GM21529 (cell line): ENCODE measurements around the gene PRAMEF18.
"Not testable (repeated sequence)": the region's sequence is repeated elsewhere in the genome, so short reads cannot be mapped to it uniquely, and the experiment has no call there.

ENCODE experiments used
- ATAC-seq: cut with Tn5 transposase; IDR thresholded peaks from one replicate; pipeline ENCODE4 v1.9.1; 2021; ENCODE audit not compliant: unreplicated experiment

Gene PRAMEF18

DNA sequence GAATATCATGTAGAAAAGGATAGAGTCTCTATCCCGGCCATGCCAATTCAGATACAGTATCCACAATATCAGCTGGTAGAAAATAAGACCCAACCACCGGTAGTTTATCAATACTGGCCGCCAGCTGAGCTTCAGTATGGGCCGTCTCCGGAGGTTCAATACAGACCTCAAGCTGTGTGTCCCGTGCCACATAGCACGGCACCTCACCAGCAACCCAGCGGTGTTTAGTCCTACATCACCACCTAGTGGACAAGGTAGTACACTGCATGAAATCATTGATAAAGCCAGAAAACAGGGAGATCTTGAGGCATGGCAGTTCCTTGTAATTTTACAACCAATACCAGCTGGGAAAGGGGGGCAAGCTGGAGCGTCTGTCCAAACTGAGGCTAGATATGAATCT, 17.2 kb downstream of the PRAMEF18 start:
- ATAC-seq, result not testable (repeated sequence)

DNA sequence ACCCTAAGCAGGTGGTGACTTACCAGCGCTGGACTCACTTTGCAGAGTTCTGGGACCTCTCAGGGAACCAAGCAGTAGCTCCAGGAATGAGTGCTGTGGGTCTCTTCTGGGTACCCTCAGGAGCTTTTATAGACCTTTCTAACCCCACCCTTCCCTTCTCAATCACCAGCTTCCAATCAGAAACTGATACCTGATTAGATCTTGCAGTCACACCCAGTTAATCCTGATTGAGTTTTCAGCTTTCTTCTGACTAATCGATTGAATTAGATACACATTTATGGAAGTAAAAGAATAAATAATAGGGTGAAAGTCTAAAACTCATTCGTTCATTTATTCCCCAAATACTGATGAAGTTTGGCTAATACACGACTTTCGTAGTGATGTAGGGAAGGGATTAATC, 24.6 kb downstream of the PRAMEF18 start, which contains the start of gene PRAMEF13:
PRAMEF13 (minus strand) TSS at position 101 of the 400 bp plus-strand sequence. CDS start 1,820 bp downstream, outside the sequence.
- ATAC-seq, result not testable (repeated sequence)
